Fibroblast of skin of left biceps (primary cell): Measurements from ENCODE around the gene TMPRSS7.
"Not testable (repeated sequence)": the region's sequence is repeated elsewhere in the genome, so short reads cannot be mapped to it uniquely, and the experiment has no call there.

Experiments
- DNase-seq, 2 experiments: peaks; one replicate each; pipeline ENCODE4 v3.0.0-alpha.2; 2013; ENCODE audit warnings: low read depth in 2 of 2

TMPRSS7 gene

GRCh38 chr3:112013058-112013783 is 21.3 kb upstream of the TMPRSS7 start:
- peak; percentile 27 to 32 for DNase-seq

- no peak for DNase-seq
Measured at GRCh38 chr3:112013784-112014143, 20.8 kb upstream of the TMPRSS7 start.

- DNase-seq = no peak
Measured at GRCh38 chr3:112017091-112017490, 17.4 kb upstream of the TMPRSS7 start.

GRCh38 chr3:112018712-112019111 is 15.8 kb upstream of the TMPRSS7 start:
- no peak for DNase-seq

GRCh38 chr3:112019716-112020115 is 14.8 kb upstream of the TMPRSS7 start:
- DNase-seq = no peak

- DNase-seq = no peak
Measured at GRCh38 chr3:112020674-112021085, 13.9 kb upstream of the TMPRSS7 start.

GRCh38 chr3:112027142-112027541 is 7.4 kb upstream of the TMPRSS7 start:
- no peak for DNase-seq

- DNase-seq = no peak
Measured at GRCh38 chr3:112027826-112028225, 6.7 kb upstream of the TMPRSS7 start.

GRCh38 chr3:112030901-112031300 is 3.6 kb upstream of the TMPRSS7 start:
- DNase-seq = no peak

GRCh38 chr3:112032098-112032731 is 2.3 kb upstream of the TMPRSS7 start:
- DNase-seq = no peak

GRCh38 chr3:112035241-112035640 is 705 bp downstream of the TMPRSS7 start:
- no peak for DNase-seq

- DNase-seq = not testable (repeated sequence)
Measured at GRCh38 chr3:112037194-112037593, 2.7 kb downstream of the TMPRSS7 start.

- DNase-seq = no peak
Measured at GRCh38 chr3:112038863-112039262, 4.3 kb downstream of the TMPRSS7 start.

- DNase-seq = no peak
Measured at GRCh38 chr3:112041321-112041720, 6.8 kb downstream of the TMPRSS7 start.

GRCh38 chr3:112042842-112043280 is 8.3 kb downstream of the TMPRSS7 start:
- no peak for DNase-seq

- DNase-seq = peak; percentile 37 to 50
Measured at GRCh38 chr3:112043621-112044201, 9.2 kb downstream of the TMPRSS7 start.

GRCh38 chr3:112046599-112046998 is 12.1 kb downstream of the TMPRSS7 start:
- no peak for DNase-seq

GRCh38 chr3:112047264-112047663 is 12.7 kb downstream of the TMPRSS7 start:
- no peak for DNase-seq

GRCh38 chr3:112048911-112049310 is 14.4 kb downstream of the TMPRSS7 start:
- DNase-seq = no peak

- DNase-seq = no peak
Measured at GRCh38 chr3:112053229-112053628, 18.7 kb downstream of the TMPRSS7 start.

GRCh38 chr3:112056451-112056929 is 22.0 kb downstream of the TMPRSS7 start:
- peak; percentile 42 to 54 for DNase-seq

- DNase-seq = no peak
Measured at GRCh38 chr3:112059497-112059896, 25.0 kb downstream of the TMPRSS7 start.

- DNase-seq = peak in 1 of 2 experiments; percentile 21
Measured at GRCh38 chr3:112061152-112061551, 26.6 kb downstream of the TMPRSS7 start.
